ENCODE data around the gene DRAM2. TPM values are rescaled to one million over a fixed set of nuclear protein-coding genes. Genes with fewer than 3 reads are reported as not detected.
A peak's percentile ranks its signal among the peaks of the same experiment; 100 is the strongest.

DRAM2 gene
- total and polyA plus RNA-seq, 3 donors from 2014 or later, result 34.8 to 51.0 (median 47.1) TPM

DNA sequence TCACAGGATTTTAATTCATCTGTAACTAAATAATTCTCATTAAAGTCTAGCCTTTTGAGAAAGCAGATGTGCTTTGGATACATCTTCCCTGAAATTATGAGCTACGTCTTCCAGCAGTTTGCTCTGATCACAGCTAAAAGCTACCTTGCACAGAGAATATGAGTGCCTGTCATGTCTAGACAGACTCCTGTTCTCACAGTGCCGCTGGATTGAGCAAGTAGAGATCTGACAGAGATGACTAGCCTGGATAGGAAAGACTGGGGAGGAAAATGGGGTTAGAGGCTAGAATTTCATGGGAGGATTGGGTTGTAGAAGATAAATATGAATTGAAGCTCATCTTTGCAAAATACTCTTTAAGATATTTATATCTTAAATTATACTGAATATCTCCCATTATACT lies 24.3 kb upstream of the DRAM2 start:
- intact Hi-C loops (cut with DNase I; ENCODE audit: low total_unique reads), result no loop called here
- H3K9me3 ChIP-seq, result no peaks in the 10 kb centered on the region
- TF ChIP-seq, protein P1, sequence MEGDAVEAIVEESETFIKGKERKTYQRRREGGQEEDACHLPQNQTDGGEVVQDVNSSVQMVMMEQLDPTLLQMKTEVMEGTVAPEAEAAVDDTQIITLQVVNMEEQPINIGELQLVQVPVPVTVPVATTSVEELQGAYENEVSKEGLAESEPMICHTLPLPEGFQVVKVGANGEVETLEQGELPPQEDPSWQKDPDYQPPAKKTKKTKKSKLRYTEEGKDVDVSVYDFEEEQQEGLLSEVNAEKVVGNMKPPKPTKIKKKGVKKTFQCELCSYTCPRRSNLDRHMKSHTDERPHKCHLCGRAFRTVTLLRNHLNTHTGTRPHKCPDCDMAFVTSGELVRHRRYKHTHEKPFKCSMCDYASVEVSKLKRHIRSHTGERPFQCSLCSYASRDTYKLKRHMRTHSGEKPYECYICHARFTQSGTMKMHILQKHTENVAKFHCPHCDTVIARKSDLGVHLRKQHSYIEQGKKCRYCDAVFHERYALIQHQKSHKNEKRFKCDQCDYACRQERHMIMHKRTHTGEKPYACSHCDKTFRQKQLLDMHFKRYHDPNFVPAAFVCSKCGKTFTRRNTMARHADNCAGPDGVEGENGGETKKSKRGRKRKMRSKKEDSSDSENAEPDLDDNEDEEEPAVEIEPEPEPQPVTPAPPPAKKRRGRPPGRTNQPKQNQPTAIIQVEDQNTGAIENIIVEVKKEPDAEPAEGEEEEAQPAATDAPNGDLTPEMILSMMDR (IDR thresholded peaks at IDR 0.05), result no peak
- no peak for TF ChIP-seq POLR2A (IDR thresholded peaks at IDR 0.05)
- H3K36me3 ChIP-seq (ENCODE audit: low read depth, missing control alignments), result no peaks in the 10 kb centered on the region
- 60 to 67% methylated on average over 2 of the region's 2 CpGs for WGBS, 2 donors
- peaks cover 10% of the 10 kb centered on the region for H3K4me1 ChIP-seq
- no peak overlapping the region for H3K27ac ChIP-seq
- no peaks in the 10 kb centered on the region for H3K27me3 ChIP-seq
- H3K4me3 ChIP-seq, result no peak overlapping the region
- no peak for DNase-seq

DNA sequence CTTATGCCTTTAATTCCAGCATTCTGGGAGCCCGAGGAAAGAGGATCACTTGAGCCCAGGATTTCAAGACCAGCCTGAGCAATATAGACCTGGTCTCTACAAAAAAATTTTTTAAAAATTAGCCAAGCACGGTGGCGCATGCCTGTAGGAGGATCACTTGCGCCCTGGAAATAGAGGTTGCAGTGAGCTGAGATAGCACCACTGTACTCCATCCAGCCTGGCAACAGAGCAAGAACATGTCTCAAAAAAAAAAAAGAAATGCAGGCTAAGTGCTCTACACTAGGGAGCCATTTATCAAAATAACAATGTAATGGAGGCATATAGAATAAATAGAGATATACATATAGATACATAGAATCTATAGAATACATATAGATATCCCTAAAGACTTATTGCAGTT lies 23.5 kb upstream of the DRAM2 start:
- no peak for TF ChIP-seq POLR2A (IDR thresholded peaks at IDR 0.05)
- TF ChIP-seq, protein P1 (IDR thresholded peaks at IDR 0.05), result no peak
- Histone ChIP-seq H3K9me3 (no peaks in the 10 kb centered on the region), H3K4me1 (peaks cover 10% of the 10 kb centered on the region), H3K36me3 (ENCODE audit: low read depth, missing control alignments) (no peaks in the 10 kb centered on the region), H3K27ac (no peak overlapping the region), H3K4me3 (no peak overlapping the region), H3K27me3 (no peaks in the 10 kb centered on the region)
- DNase-seq, result no peak
- intact Hi-C loops (cut with DNase I; ENCODE audit: low total_unique reads), result no loop called here
- 62 to 71% methylated on average over 4 of the region's 4 CpGs for WGBS, 2 donors

DNA sequence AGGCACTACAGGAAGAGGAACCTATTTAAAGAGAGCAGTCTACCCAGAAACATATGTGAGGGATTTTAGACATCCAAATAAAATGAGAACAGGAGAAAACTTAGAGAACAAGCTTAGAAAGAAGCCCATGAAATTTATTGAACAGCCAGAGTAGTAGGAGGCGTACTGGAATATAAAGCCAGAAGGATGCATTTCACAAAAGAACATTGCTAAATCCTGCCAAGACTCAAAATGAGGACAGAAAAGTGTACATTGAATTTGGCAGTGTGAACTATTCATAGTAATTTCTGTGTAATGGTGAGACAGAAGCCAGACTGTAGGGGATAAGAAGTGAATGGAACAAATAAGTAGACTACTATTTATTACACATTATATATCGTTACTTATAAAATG lies 22.6 kb upstream of the DRAM2 start:
- Histone ChIP-seq H3K27me3 (no peaks in the 10 kb centered on the region), H3K4me1 (peaks cover 10% of the 10 kb centered on the region), H3K27ac (peak overlapping the region in 1 of 2 donors; percentile 14), H3K9me3 (no peaks in the 10 kb centered on the region), H3K4me3 (no peak overlapping the region), H3K36me3 (ENCODE audit: low read depth, missing control alignments) (no peaks in the 10 kb centered on the region)
- intact Hi-C loops (cut with DNase I; ENCODE audit: low total_unique reads), result no loop called here
- WGBS, 2 donors, result 66 to 73% methylated on average over 2 of the region's 2 CpGs
- no peak for DNase-seq
- TF ChIP-seq, protein P1 (IDR thresholded peaks at IDR 0.05), result no peak
- TF ChIP-seq POLR2A (IDR thresholded peaks at IDR 0.05), result no peak

DNA sequence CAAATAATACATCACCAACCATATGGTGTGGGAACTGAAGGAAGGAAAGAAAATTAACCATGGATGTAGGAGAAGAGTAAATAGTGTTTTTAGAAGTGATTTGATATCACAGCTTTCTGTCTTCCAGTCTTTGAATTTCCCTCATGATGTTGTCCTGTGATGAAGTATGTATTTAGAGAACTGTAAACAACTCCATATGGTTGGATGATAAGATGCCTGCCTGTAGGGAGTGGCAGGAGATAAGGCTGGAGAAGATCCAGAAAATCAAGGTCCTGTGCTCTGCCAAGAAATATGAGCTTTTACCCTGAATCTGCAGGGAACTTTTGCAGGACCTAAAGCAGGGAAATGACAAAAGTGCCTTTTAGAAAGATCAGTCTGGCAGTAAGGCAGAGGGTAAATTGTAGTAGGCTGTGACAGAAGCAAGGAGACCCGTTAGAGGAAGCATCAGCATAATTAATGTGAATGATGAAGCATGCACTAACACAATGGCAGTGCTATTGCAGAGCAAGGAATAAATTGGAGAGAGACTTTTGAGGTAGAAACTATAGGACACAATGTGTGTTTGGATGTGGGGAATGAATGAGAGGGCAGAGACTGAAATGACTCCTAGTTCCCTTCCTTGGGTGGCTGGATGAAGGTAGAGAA lies 22.1 kb upstream of the DRAM2 start:
- TF ChIP-seq POLR2A (IDR thresholded peaks at IDR 0.05), result no peak
- TF ChIP-seq, protein P1 (IDR thresholded peaks at IDR 0.05), result no peak
- DNase-seq, result no peak
- Histone ChIP-seq H3K9me3 (no peaks in the 10 kb centered on the region), H3K36me3 (ENCODE audit: low read depth, missing control alignments) (no peaks in the 10 kb centered on the region), H3K27ac (peak overlapping the region in 1 of 2 donors; percentile 14), H3K27me3 (no peaks in the 10 kb centered on the region), H3K4me1 (peaks cover 10% of the 10 kb centered on the region), H3K4me3 (no peak overlapping the region)
- intact Hi-C loops (cut with DNase I; ENCODE audit: low total_unique reads), result no loop called here
- 21 to 37% methylated on average over 1 of the region's 1 CpG for WGBS, 2 donors

DNA sequence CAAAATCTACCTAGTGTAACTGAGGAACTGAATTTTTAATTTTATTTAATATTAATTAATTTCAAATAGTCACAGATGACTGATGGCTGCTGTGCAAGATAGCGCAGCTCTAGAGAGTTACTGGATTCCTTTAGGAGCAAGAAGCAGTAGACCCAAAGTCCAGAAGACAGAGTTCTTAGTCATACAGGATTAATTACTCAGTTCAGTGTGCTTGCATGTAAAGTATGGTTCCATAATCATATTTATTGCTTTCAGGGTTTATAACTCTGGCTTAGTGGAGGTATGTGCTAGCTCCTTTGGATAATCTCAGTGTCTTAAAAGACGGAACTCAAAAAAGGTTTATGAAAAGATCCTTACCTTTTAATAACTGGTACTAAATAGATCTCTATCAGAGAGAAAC lies 17.5 kb upstream of the DRAM2 start:
- Histone ChIP-seq H3K27ac (no peak overlapping the region), H3K36me3 (ENCODE audit: low read depth, missing control alignments) (no peaks in the 10 kb centered on the region), H3K27me3 (no peaks in the 10 kb centered on the region), H3K9me3 (no peaks in the 10 kb centered on the region), H3K4me3 (no peak overlapping the region), H3K4me1 (peaks cover 12% of the 10 kb centered on the region)
- no peak for DNase-seq
- WGBS, 2 donors, result 95 to 96% methylated on average over 2 of the region's 2 CpGs
- intact Hi-C loops (cut with DNase I; ENCODE audit: low total_unique reads), result no loop called here
- TF ChIP-seq, protein P1 (IDR thresholded peaks at IDR 0.05), result no peak
- no peak for TF ChIP-seq POLR2A (IDR thresholded peaks at IDR 0.05)
